Spleen (tissue), 7 donors: ENCODE data around the gene PRKCE.

Source experiments
- CTCF ChIP-seq, 11 experiments: fragments of 200-600 bp in 7 of 11; fragments of 450-650 bp in 4 of 11; sonication (generic) in 4 of 11; IDR thresholded peaks in 8 of 11; conservative IDR thresholded peaks in 3 of 11; 1 replicate in 7 of 11; 2 replicates in 4 of 11; pipeline versions ENCODE4 v1.4.0 to v1.8.0; 2016 to 2021; ENCODE audit warnings: antibody characterized with exemption in 11 of 11, inconsistent platforms in 4 of 11, mild to moderate bottlenecking in 1 of 11
- POLR2A ChIP-seq, 3 donors: fragments of 450-650 bp; IDR thresholded peaks; one replicate each; pipeline ENCODE4 v1.5.1; 2017; ENCODE audit warnings: antibody characterized with exemption in 3 of 3, mild to moderate bottlenecking in 1 of 3
- POLR2AphosphoS5 ChIP-seq, 3 donors: sonication (generic); formaldehyde crosslinking; IDR thresholded peaks; one replicate each; pipeline ENCODE4 v1.5.1; 2017; ENCODE audit warnings: antibody characterized with exemption in 3 of 3
- donor health status: DM: no; HTN: no; CAD: no; lungs with moderate emphysema.
- donor health status: DM: no; HTN: no; CAD: no.
- donor health status: DM: no; HTN: no; CAD: no.

- TF ChIP-seq POLR2AphosphoS5 (IDR thresholded peaks at IDR 0.05) (no peak), CTCF (IDR thresholded peaks at IDR 0.05 in 8 of 11, conservative IDR thresholded peaks at IDR 0.05 in 3 of 11) (no peak), POLR2A (IDR thresholded peaks at IDR 0.05) (no peak)
These were observed 225.1 kb downstream of the PRKCE start for GRCh38 chr2:45876611-45877010.
